CD4-positive, alpha-beta T cell (primary cell): ENCODE measurements around the gene CCND1. TPM values are rescaled to one million over a fixed set of nuclear protein-coding genes. Genes with fewer than 3 reads are reported as not detected.

Source experiments
- ATAC-seq: fragments of 200-7000 bp; cut with Tn5 transposase; one replicate; pipeline ENCODE4 v1.10.0; 2022; ENCODE audit warnings: mild to moderate bottlenecking; ENCODE audit not compliant: poor library complexity
- CTCF ChIA-PET: fragments of 350-600 bp; sonication (Branson Sonifier 250); formaldehyde crosslinking; loops from one replicate; lab custom pipeline; 2021; ENCODE audit warnings: antibody characterized with exemption, inconsistent platforms; lab: Charles Lee
- POLR2A ChIA-PET: fragments of 350-600 bp; sonication (Branson Sonifier 250); formaldehyde crosslinking; loops from one replicate; lab custom pipeline; 2021; ENCODE audit warnings: antibody characterized with exemption, inconsistent platforms; lab: Charles Lee
- DNase-seq, 14 experiments: peaks; one replicate each; pipeline ENCODE4 v3.0.0-alpha.2; 2013 to 2020; ENCODE audit warnings: mixed read lengths in 2 of 14
- H3K27ac ChIP-seq, 2 donors: one replicate each; pipeline versions ENCODE4 v1.5.1 to v1.7.0; 2013; ENCODE audit warnings: low read length in 2 of 2, low read depth in 1 of 2, mild to moderate bottlenecking in 1 of 2
- H3K27me3 ChIP-seq, 2 experiments: 1 replicate in 1 of 2; 2 replicates in 1 of 2; pipeline versions ENCODE4 v1.6.1 to v1.7.0; 2013; ENCODE audit warnings: low read length in 2 of 2, control low read depth in 1 of 2, mild to moderate bottlenecking in 1 of 2, moderate library complexity in 1 of 2; ENCODE audit not compliant: insufficient read depth in 2 of 2, control insufficient read depth in 1 of 2
- H3K36me3 ChIP-seq: one replicate; pipeline ENCODE4 v1.6.1; 2013; ENCODE audit warnings: low read length, control low read depth; ENCODE audit not compliant: insufficient read depth
- H3K4me1 ChIP-seq: one replicate; pipeline ENCODE4 v1.6.1; 2013; ENCODE audit warnings: low read length, control low read depth; ENCODE audit not compliant: insufficient read depth
- H3K4me3 ChIP-seq: one replicate; pipeline ENCODE4 v1.5.1; 2013; ENCODE audit warnings: mild to moderate bottlenecking, low read length, moderate library complexity
- H3K9me3 ChIP-seq, 2 experiments: 1 replicate in 1 of 2; 2 replicates in 1 of 2; pipeline versions ENCODE4 v1.6.1 to v1.7.0; 2013; ENCODE audit warnings: low read length in 2 of 2, mild to moderate bottlenecking in 2 of 2, control low read depth in 1 of 2, moderate library complexity in 1 of 2; ENCODE audit not compliant: control insufficient read depth in 1 of 2, insufficient read depth in 1 of 2
- H3K27ac Mint-ChIP-seq: one replicate; pipeline ENCODE4 v1.8.0; 2020; ENCODE audit warnings: mixed read lengths
- H3K27me3 Mint-ChIP-seq: one replicate; pipeline ENCODE4 v1.8.0; 2021; ENCODE audit warnings: mixed read lengths
- H3K36me3 Mint-ChIP-seq: one replicate; pipeline ENCODE4 v1.8.0; 2021; ENCODE audit warnings: low read depth, mixed read lengths
- H3K4me1 Mint-ChIP-seq: one replicate; pipeline ENCODE4 v1.8.0; 2021; ENCODE audit warnings: low read depth, mixed read lengths
- H3K4me3 Mint-ChIP-seq: one replicate; pipeline ENCODE4 v1.8.0; 2020; ENCODE audit warnings: mild to moderate bottlenecking, mixed read lengths
- H3K9me3 Mint-ChIP-seq: one replicate; pipeline ENCODE4 v1.8.0; 2020; ENCODE audit warnings: mixed read lengths
- intact Hi-C, 2 experiments: fragments of 100-400 bp; cut with DNase I in 1 of 2; cut with micrococcal nuclease in 1 of 2; formaldehyde crosslinking; loops; one replicate each; pipeline versions ENCODE4 v1.15.1 to v1.9.0; 2023 to 2025; cut with DNase I, micrococcal nuclease
- total RNA-seq, 174 experiments: library from RNA in 2 of 174; stranded (reverse) in 2 of 174; gene quantifications; one replicate each; pipeline ENCODE4 v1.2.3 and lab custom pipeline; 2021 to 2026
- TF ChIP-seq, protein P1 (sequence below): fragments of 200-600 bp; IDR thresholded peaks from one replicate; pipeline ENCODE4 v1.8.0; 2022; ENCODE audit warnings: antibody characterized with exemption, mild to moderate bottlenecking

CCND1 gene
- total RNA-seq, 2 experiments from 2014 or later, result 1.7 to 2.4 TPM

DNA sequence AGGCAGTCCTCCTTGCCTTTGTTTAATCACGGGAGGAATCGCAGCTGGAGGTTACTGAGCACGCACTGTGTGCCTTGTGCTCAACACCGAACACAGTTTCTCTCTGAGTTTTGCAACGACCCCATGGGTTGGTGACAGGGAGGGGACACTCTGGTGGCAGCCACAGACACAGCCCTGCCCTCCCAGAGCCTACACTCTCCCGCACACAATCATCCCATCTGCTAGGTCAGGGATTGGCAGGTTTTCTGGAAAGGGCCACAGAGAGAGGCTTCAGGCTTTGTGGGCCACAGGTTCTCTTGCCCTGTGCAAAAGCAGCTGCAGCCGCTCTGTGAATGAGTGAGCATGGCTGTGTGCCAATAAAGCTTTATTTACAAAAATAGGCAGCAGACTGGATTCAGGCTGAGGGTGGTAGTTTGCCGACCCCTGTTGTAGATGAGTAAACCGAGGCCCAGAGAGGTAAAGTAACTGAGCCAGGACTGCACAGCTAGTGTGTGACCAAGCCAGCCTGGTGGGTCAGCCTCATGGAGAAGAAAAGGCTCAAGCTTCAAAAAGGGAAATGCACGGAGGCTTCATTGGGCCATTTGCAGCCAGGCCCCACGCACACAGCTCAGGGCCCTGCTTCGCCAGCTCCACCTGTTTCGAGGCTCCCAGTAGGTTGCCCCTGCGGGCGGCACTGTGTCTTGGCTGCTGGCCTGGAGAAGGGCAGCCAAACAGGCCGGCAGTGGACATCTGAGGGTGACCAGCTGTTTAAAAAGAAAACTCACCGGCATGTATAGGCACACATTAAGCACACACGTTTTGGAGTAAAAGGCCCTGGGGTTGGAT, 17.9 kb downstream of the CCND1 start:
- H3K27me3 ChIP-seq, result no peaks in the 10 kb centered on the region
- no peaks in the 10 kb centered on the region for H3K4me1 Mint-ChIP-seq
- no peak for ATAC-seq
- H3K36me3 ChIP-seq, result peaks cover 4% of the 10 kb centered on the region
- H3K4me3 ChIP-seq, result no peak overlapping the region
- H3K9me3 Mint-ChIP-seq, result no peaks in the 10 kb centered on the region
- TF ChIP-seq, protein P1, sequence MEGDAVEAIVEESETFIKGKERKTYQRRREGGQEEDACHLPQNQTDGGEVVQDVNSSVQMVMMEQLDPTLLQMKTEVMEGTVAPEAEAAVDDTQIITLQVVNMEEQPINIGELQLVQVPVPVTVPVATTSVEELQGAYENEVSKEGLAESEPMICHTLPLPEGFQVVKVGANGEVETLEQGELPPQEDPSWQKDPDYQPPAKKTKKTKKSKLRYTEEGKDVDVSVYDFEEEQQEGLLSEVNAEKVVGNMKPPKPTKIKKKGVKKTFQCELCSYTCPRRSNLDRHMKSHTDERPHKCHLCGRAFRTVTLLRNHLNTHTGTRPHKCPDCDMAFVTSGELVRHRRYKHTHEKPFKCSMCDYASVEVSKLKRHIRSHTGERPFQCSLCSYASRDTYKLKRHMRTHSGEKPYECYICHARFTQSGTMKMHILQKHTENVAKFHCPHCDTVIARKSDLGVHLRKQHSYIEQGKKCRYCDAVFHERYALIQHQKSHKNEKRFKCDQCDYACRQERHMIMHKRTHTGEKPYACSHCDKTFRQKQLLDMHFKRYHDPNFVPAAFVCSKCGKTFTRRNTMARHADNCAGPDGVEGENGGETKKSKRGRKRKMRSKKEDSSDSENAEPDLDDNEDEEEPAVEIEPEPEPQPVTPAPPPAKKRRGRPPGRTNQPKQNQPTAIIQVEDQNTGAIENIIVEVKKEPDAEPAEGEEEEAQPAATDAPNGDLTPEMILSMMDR, result no peak
- intact Hi-C loops, result no loop called here
- no peak overlapping the region for H3K4me3 Mint-ChIP-seq
- DNase-seq, result peak in 1 of 14 experiments; percentile 25
- peaks cover 21% of the 10 kb centered on the region for H3K36me3 Mint-ChIP-seq
- H3K27ac ChIP-seq, result no peak overlapping the region
- ChIA-PET CTCF (no interaction called here), POLR2A (no interaction called here)
- no peaks in the 10 kb centered on the region for H3K4me1 ChIP-seq
- no peaks in the 10 kb centered on the region for H3K27me3 Mint-ChIP-seq
- no peak overlapping the region for H3K27ac Mint-ChIP-seq
- no peaks in the 10 kb centered on the region for H3K9me3 ChIP-seq

DNA sequence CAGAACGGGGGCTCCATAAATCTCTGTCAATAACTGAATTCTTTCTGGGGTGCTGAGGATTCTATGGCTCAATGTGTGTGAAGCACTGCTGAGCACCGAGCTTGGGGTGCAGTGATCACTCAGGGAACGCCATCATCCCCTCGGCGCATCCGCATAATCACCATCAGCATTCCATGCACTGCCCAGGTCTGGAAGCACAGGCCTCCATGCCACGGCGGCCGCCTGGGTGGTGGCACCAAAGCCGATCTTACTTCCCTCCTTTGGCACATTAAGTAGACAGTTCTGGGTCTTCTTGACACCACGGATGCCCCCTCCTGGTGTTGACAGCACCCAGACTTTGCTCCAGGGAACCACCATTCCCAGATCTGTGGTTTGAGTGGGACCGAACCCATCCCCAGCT, 18.6 kb downstream of the CCND1 start:
- Mint-ChIP-seq H3K27ac (no peak overlapping the region), H3K36me3 (peaks cover 28% of the 10 kb centered on the region), H3K4me1 (no peaks in the 10 kb centered on the region), H3K27me3 (no peaks in the 10 kb centered on the region), H3K4me3 (no peak overlapping the region), H3K9me3 (no peaks in the 10 kb centered on the region)
- Histone ChIP-seq H3K36me3 (peaks cover 12% of the 10 kb centered on the region), H3K9me3 (no peaks in the 10 kb centered on the region), H3K27ac (no peak overlapping the region), H3K27me3 (no peaks in the 10 kb centered on the region), H3K4me1 (no peaks in the 10 kb centered on the region), H3K4me3 (no peak overlapping the region)
- DNase-seq, result peak in 1 of 14 experiments; percentile 25
- TF ChIP-seq, protein P1, result no peak
- no peak for ATAC-seq
- intact Hi-C loops, result no loop called here
- CTCF ChIA-PET, result interaction anchor here (1.0 kb wide), 1 partner anchor 11 kb away, joined by 3 read pairs; no protein-coding TSS in a partner anchor
- POLR2A ChIA-PET, result no interaction called here

DNA sequence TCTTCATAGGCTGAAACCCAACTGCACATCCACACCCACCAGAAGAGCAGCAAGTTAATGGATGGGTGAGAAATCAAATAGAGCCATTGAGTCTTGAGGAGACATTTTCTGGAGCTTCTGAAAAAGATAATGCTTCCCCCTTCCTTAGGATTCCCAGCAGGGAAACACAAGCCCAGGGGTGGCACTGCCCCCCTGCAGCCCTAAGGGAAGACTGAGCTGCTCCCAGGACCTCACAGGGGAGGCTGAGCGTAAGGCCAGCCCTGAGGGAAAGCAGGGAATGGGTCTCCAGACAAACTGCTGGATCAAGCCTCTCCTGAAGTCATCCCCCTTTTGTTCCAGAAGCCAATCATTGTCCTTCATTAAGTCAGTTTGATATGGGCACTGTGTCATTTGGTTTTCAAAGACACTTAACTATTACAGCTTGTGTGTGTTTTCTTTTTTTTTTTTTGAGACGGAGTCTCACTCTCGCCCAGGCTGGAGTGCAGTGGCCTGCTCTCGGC, 19.1 kb downstream of the CCND1 start:
- H3K4me3 ChIP-seq, result no peak overlapping the region
- no peaks in the 10 kb centered on the region for H3K27me3 ChIP-seq
- peaks cover 16% of the 10 kb centered on the region for H3K36me3 ChIP-seq
- Mint-ChIP-seq H3K4me3 (no peak overlapping the region), H3K4me1 (no peaks in the 10 kb centered on the region), H3K27me3 (no peaks in the 10 kb centered on the region), H3K36me3 (peaks cover 33% of the 10 kb centered on the region), H3K27ac (no peak overlapping the region), H3K9me3 (no peaks in the 10 kb centered on the region)
- TF ChIP-seq, protein P1, result no peak
- DNase-seq (peak in 1 of 14 experiments; percentile 11), ATAC-seq (no peak)
- H3K27ac ChIP-seq, result no peak overlapping the region
- intact Hi-C loops, result no loop called here
- no peaks in the 10 kb centered on the region for H3K9me3 ChIP-seq
- H3K4me1 ChIP-seq, result no peaks in the 10 kb centered on the region
- CTCF ChIA-PET, result interaction anchor here (1.0 kb wide), 1 partner anchor 10 kb away, joined by 3 read pairs; no protein-coding TSS in a partner anchor
- POLR2A ChIA-PET, result no interaction called here
